NCI-H345 (cell line): ENCODE data around the gene PHACTR3.

Experiments
- DNase-seq: peaks from one replicate; lab custom pipeline; 2025; lab: John Stamatoyannopoulos, UW

Gene PHACTR3

DNA sequence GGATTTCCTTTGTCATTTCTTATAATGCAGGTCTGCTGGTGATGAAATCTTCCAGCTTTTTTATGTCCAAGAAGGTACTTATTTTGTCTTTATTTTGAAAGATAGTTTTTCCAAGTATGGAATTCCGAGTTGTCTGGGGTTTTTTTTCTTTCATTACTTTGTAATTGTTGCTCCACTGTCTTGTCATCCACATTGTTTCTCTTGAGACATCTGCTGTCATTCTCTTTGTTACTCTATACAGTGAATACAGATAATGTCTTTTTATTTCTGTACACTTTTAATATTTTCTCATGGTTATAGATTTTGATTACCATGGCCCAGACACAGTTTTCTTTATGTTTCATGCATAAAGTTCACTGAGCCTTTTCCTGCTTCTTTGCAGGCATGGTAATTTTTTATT lies 196.0 kb downstream of the PHACTR3 start:
- no peak for DNase-seq

DNA sequence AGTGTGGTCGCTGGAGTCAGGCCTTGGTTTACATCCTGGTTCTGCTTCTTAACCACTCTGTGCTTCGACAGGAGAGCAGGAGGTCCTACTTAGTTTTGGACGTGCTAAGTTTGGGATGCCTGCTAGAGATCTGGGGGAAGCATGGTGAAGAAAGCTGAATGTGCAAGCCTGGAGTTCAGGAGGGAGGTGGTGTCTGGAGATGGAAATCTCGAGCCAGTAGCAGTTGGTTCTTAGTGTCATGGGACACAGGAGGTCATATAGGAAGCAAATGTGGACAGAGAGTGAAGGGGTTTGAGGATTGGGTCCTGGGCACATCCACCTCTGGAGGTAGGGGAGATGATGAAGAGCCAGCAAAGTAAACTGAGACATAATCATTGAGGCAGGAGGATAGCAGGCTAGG lies 197.7 kb downstream of the PHACTR3 start:
- DNase-seq: no peak

DNA sequence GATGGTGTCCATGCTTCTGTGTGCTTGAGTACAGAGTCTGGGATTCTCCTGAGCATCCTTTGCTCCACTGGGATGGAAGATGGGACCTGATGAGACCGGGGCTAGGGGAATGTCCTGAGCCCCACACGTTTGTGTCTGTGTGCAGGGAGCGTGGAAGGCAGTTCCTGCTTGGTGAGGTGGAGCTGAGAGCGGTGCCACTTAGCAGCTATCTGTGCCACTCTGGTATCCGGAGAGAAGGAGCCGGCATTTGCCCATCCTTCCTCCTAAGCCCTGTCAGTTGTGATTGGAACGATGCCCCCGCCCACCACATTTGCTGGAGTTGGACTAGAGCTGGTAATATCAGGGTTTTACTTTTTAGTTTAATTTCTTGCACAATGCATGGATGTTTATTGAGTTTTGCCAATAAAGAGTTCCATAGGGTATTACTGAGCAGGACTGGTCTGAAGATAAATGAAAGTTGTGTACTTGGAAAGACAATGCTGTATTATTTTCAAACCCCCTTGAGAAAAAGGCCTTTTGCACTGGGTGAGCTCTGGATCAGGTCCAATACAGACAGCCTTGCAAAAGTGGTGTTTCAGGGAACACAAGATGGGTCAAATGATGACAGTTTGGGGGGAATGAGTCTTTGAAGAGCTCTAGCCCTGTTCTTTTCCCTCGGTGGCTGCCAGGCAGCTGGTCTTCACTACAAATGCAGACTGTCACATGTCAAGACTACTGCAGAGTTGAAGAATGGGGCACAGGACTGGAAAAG lies 198.3 kb downstream of the PHACTR3 start:
- DNase-seq: no peak

DNA sequence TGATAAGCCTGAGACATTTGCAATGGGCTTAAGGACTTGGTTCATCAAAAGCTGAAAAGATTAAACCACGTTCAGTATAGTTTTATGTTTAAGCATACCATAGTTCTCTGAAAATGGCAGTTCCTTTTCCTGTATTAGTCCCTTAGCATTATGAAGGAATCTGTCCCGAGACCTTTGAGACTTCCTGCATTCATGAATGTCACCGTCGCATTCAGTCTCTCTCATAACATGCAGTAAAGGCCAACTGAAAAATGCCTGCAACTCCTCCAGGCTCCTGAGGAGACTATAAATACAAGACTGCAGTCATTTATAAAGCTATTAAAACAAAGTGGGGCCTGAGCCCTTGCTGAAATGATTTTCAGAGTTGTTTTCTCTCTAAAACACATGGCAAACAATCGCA lies 200.0 kb downstream of the PHACTR3 start:
- no peak for DNase-seq

DNA sequence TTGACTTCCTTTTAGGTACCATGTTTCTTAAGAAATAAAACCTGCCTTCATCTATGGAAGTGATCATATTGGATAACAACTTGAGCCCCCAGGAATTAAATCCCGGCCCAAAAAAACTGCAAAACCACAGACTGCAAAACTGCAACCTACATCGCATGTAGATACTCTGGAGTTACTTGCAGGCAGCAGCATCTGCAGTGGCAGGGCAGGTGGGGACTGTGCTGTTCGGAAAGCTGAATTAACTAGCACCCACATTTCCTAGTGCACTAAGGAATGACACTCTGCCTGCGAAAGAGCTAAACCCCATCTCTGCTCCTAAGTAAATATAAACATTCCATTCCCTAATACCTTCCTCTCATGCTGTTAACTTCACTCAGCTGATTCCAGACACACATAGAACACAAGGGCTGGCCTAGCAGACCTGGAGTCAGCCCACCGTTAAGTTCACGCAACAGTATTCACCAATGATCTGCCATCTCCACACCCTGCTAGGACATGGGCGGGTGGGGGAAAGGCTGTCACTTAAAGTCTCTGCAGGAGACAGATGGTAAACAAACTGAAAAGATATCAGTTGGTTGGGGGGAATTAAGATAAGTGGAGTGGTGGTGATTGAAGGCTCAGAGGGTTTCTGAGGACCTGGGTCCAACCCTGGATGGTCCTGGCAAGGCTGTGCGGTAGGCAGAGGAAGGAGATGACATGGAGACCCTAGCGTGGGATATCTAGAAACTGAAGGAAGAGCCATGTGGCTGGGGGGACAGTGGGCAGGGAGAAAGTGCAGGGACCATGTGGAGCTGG lies 200.7 kb downstream of the PHACTR3 start:
- no peak for DNase-seq

DNA sequence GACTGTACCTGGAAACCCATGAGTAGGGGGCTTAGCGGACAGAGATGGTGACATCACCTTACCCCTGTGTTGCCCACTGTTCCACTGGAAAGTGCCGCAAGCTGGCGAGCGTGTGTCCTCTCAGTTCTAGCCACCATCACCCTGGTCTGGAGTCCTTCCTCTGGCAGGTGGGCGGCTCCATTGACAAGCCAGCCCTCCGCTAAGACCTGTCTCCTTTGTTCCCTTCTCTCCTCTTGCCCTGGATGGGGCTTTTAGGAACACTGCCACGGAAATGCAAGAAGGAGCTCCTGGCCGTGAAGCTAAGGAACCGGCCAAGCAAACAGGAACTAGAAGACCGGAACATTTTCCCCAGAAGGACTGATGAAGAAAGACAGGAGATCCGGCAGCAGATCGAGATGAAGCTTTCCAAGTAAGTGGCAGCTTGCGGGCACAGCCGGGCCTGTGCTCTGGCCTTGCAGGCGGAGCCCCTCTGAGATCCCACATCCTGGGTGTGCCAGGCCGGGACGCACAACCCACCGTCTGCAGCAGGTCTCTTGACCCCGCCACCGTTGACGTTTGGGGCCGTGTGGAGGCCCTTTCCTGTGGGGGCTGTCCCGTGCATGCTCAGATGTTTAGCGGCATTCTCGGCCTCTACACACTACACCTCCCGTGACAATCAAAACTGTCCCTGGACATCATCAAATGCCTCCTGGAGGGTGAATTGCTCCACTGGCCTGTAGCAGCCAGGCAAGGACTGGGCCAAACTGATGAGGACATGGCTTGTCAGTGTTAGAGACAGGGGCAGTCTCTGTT lies 201.6 kb downstream of the PHACTR3 start:
- DNase-seq: no peak

DNA sequence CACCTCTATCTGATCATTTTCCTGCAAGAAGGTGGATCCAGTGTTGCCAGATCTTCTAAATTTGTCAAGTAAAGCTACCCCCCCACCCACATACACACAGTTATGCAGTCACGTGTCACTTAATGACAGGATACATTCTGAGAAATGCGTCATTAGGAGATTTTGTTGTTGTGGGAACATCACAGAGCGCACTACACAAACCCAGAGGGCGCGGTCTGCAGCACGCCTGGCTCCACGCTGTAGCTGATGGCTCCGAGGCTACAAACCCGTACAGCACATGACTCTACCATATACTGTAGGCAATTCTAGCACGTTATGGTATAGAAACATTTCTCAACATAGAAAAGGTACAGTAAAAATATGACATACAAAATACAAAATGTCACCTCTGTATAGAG lies 202.2 kb downstream of the PHACTR3 start:
- no peak for DNase-seq

DNA sequence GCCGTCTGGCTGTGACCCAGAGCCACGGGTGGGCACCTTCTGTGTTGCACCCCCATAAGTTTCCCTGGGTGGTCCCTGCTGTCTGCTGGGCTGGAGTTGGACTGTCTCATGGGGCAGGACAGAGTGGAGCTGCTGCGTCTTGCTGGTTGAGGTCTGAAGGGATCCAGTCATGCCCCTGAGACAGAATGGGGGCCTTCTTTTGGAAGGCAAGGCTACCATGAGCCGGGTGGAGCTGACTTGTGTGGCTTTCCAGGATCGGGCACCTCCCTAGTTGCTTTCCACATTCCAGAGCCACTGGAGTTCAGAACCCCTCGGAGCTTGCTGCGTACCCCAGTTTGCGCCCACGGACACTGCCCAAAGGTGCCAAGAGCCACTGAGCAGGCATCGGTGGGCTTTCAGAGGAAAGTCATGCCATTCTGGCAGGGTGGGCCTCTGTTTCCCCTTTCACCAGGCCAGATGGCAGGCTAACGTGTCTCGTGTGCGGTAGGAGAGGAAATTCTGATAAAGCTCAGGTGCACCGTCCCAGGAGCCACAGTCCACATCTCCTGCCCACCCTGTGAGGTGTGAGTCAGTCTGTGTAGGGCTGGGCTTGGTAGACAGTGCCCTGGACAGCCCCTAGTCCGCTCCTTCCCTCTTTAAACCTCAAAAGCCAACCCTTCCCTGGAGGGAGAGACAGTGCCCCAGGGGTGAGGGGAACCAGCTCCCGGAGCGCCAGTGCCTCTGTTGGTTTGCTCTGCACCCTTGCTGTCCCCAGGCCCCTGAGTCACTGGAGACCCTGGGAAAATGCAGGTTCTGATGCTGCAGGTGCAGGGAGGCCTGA lies 203.8 kb downstream of the PHACTR3 start:
- no peak for DNase-seq

DNA sequence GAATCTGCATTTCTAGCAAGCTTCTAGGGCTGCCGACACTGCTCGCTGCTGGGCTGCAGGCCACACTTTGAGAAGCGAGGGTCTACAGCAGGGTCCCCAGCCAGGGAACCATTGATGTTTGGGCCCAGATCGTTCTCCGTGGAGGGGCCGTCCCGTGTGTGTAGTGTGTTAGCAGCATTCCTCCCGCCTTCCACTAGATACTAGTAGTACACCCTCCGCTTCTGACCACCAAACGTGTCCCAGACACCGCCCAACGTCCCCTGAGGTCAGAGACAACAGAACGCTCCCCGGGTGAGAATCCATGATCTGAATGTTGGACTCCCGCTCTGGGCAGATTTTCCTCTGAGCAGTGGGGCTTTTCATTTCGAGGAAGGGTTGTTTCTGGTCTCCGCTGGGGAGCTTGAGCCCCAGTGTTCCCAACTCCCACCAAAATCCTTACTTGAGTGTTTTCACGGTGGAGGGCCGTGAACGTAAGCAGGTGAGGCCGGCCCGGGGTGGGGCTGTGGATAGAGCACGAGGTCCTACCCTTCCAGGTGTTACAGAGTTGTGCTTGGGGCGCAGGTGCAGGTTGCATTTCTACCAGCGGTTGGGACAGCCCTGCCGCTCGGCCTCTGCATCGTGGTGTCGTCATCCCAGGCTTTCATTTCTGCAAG lies 204.5 kb downstream of the PHACTR3 start:
- DNase-seq: no peak

DNA sequence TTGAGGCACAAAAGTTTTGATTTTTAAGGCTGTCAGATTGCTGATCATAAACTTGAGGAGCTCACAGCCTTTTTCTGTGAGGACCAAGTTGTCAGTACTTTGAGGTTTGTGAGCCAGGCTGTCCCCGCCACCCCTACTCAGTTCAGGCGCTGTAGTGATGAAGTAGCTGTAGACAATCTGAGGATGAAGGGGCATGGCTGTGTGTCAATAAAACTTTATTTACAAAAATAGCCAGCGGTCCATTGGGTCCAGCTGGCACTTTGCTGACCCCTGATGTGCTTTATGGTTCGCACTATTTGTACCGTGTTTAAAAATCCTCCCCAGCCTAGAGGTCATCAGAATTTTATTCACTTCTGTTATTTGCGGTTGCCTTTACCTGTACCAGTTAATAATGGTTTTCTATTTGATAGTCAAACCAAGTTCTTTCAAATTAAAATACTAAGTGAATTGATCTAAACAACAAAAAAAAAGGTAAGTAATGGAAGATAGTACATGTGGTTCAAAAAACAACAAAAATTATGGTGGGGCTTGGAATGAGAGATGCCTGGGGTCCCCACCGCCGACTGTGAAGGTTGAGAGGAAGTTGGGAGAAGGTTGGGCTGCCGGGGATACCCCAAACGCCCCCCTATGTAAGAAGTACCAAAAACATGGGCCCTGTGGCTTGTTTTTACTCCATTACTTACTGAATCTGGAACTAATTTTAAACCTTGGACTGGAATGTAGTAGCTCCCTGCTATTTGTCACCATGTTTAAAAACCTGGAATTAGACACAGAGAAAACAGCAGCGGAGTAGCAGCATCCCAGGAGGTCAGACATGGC lies 205.5 kb downstream of the PHACTR3 start:
- DNase-seq: no peak

DNA sequence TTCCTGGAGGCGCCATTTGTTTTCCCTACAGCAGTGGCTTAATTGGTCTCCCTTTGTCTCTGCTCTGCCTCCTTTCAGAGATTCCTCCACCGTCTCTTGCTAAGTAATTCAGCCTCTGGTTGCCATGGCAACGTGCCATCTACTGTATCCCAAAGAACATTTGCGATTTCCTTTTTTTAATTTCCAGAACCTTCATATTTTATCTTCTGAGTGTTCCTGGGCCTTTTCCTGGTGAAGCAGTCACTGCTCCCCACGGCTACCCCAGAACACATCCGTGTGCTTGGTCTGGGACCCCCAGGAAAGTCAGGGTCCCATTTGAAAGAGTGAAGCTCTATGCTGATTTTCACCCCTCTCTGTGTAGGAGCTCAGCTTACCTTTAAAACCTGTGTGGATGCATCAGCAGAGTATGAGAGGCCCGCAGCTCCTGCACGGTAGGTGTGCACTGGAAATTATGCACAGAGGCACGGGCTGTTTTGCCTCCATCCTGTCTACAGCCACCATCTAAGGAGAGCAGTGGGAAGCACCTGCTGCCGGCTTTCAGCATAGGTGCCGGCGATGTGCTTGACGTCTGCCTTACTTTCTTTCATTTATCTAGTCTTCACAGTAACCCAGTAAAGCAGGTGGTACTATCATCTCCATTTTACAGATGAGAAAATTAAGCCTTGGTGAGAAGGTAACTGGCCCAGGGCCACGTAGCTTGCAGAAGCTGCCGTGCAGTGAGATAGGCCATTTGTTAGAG lies 206.3 kb downstream of the PHACTR3 start:
- DNase-seq: no peak

DNA sequence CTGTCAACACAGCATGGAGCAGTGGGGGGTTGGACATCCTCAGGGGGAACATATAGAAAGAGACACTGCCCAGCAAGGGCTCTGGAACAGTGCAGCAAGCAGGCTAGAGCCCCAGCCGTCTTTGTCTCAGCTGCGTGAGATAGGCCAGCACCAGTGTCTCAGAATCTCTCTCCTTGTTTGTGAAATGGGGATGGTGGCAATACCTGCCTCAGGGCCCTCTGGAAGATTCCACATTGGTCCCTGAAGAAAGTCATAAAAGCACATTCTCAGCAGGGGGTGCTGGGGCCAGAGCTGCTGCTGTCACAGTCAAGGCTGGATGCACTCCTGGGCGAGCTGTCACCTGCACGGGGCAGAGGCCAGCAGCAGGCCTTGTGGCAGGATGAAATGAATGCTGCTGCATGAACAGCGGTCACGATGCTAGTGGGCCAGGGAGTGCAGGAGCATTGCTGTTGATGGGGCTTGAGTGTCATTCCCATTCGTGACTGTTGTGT lies 207.4 kb downstream of the PHACTR3 start:
- DNase-seq: no peak

DNA sequence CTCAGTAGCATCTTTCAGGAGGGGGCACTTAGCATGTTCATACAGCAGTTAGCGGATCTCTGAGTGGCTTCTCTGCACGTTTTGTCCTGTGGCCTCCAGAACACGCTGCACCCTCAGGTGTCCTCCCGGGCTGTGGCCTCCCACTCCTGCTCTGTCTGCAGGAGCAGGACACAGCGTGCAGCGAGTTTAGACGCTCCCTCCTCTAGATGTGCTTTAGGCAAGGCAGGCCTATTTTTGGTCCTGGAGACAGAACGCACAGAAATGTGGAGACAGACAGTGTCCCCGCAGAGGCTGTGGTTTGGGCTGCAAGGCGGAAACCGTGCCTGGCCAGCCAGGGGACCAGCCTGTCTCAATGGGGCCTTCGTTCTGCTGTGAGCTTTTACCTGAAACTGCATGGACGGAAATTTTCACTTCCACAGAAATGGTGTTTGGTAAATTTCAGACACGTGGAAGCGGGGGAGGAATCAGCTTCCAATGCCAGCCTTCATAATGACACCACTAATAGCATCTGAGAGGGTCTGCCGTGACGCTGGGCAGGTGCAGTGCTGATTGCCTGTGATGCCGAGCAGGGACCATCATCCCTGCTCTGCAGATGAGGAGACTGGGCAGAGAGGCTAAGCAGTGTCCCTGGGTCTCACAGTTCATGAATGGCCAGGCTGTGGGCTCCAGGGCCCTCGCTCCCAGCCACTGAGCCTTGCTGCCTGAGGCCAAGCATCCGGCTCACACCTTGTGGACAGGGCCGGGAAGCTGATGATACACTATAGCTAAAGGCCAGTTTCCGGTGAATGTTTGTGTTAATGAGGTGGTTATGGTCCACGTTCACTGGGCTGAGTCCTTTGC lies 208.2 kb downstream of the PHACTR3 start:
- DNase-seq: no peak

DNA sequence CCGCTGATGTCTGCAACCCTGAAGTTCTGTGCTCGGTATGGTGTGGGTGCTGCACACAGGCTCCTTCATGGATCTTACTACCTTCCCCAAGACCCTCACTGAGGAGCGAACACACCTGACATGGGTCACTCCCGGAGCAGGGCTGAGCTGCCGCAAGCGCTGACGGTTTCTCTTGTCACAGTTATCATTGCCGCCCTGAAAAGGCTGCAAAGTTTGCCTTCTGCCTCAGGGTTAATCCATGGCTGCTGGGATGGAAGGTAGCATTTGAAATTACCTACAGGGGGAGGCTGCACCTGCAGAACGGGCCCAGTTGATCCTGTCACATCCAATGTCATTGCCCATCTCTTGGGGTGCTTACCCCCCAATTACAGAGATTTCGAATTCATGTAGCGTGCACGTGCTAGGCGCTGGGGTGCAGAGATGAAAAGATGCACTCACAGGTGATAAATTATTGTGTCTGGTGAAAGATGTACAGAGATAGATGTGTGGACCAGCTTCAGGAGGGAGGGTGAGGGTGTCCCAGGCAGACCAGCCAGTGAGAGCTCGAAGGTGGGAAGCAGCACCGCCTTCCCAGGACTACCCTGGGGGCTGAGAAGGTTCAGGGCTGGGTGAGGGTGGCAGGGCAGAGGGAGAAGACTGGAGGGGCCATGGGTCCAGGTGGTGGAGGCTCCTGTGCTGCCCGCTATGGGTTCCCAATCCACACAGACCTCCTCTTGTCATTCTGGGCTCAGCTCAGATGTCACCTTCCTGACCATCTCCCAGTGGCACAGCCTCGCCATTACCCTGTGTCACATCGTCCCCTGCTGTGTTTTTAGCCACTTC lies 209.0 kb downstream of the PHACTR3 start:
- no peak for DNase-seq

DNA sequence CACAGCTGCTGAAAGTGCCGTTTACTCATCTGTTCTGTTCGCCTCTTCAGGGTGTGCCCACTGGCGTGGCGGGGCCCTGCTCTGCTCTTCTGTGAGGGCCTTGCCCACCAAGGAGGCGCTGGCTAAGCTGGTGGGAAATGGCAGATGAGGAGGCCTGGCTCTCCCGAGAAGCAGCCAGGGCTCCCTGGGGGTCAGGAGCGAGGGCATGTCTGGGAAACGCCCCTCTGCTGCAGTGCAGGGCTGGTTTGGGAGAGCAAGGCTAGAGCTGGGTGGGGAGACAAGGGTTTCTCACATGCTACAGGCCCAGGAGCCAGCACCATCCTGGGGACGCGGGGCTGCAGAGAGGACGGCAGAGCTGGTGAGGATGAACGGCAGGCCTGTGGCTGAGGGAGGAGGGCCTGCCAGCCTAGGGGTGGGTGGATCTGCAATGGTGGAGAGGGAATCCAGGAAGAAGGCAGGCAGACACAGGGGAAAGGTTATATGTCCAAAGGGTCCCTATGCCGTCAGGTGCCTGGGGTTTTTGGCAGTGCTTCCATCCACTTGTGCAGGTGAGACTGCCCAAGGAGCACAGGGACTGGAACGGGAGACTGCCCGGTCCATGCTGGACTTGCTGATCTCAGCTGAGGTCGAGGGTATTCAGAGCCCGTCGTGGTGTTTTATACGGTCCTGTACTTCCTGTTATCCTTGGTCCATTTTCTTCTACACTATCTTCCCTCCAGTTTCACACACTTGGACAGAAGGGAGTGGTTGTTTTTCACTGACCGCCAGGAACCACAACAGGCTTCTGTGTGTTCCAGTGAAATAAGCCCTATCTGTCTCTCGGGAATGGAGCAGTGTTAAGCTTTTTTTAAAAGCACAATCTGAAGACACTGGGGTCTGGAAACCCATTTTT lies 209.9 kb downstream of the PHACTR3 start:
- DNase-seq: no peak

DNA sequence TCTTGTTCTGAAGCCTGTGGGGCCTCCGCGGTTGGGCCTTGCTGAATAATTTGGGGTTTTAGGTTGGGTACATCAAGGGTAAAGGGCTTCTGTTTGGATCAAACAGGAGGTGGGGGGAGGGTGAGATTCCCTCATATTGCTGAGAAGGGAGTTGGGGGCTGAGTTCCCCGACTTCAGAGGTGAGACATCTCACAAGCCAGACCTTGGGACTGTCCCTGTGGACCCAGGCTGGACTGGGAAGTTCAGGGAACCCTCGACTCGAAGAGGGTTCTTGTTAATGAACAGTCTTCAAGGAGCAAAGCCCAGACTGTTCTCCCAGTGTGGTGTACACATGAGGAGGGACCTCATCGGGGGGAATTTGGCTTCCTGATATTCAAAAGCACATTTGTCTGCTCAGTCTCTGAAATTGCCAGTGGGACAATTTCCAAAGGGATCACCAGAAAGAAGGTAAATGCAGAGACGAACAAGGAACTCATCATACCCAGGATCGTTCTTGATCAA lies 210.6 kb downstream of the PHACTR3 start:
- DNase-seq: no peak
